ENCODE data around the gene ATG9B. TPM values are rescaled to one million over a fixed set of nuclear protein-coding genes. Genes with fewer than 3 reads are reported as not detected.

Gene ATG9B
- total RNA-seq, 2 donors from 2014 or later = not detected

GRCh38 chr7:150976529-150977381, 47.5 kb downstream of the ATG9B start:
- intact Hi-C loops (cut with DNase I) = no loop called here
- DNase-seq (ENCODE audit: low spot score) = no peak

DNA sequence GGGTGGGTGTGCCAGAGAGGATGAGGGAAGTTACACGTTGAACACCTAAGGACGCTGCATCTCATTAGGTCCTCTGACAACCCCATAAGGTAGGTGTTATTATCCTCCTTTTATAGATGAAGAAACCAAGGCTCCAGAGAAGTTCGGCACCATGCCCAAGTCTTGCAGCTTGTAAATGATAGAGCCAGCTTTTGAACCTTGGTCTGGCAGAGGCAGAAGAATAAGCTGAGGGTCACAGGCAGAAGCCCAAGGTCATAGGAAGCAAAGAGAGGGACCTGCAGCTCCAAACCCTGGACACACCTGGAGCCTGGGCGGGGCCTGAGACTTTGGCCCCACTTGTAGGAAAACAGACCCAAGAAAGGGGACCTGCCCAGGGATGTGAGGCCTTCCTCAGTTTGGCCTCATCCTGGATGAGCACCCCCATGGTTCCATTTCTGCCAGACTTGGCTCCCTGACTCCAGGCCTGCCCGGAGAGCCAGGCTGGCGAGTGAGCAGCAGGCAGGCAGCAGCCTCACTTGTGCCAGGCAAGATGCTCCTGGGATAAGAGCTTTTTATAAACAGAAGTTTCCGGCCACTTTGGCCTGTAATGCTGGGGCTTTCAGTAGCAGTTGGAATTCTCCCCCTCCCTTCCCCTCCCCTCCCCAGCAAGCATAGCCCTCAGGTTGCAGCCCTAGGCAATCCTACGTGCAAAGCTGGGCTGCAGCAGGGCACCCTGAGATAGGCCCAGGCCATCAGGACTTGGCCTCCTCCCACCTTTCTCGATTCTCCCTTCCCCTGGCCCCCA, 48.6 kb downstream of the ATG9B start:
- intact Hi-C loops (cut with DNase I) = no loop called here
- no peak for DNase-seq (ENCODE audit: low spot score)

GRCh38 chr7:150974468-150975391, 49.6 kb downstream of the ATG9B start:
- peak; percentile 83 for DNase-seq (ENCODE audit: low spot score)
- intact Hi-C loops (cut with DNase I) = no loop called here

- DNase-seq (ENCODE audit: low spot score) = no peak
- intact Hi-C loops (cut with DNase I) = no loop called here
Measured at GRCh38 chr7:150973571-150974451, 50.5 kb downstream of the ATG9B start.

DNA sequence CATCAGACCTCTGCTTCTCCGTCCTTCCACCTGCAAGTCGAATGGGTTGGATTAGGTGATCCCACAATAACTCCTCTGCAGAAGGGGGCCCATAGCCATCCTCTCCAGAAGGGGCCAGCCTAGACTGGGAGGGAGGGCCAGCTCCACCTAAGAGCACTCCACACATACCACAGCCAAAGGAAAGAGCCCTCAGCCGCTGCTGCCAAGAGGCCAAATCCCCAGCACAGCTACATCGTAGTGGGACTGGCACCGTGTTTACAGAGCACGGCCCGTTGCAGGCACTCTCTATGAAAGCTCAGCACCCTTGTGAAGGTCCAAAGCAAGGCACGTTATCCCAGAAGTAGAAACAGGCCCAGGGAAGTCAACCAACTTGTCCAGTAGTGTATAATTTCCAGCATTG, 51.6 kb downstream of the ATG9B start:
- intact Hi-C loops (cut with DNase I) = no loop called here
- DNase-seq (ENCODE audit: low spot score) = no peak

DNA sequence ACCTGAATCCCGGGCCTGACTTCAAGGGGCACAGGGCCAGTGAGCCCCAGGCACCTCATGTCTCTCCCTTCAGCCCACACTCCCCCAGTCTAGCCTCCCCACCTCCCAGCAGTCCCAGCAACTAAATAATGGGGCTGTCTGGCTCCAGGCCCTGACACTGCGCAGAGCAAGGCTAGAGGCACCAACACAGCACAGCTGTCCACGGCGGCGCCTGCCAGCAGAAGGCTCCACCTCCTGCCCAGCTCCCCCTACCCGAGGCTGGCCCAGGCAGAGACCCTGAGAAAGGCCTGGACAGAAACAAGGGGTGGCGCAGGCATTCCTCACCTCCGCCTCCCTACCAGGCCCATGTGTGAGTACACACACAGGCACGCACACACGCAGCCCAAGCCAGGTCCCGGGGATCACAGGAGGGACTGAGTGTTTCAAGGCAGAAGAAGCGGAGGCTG, 52.2 kb downstream of the ATG9B start:
- DNase-seq (ENCODE audit: low spot score) = peak; percentile 76
- intact Hi-C loops (cut with DNase I) = no loop called here

- intact Hi-C loops (cut with DNase I) = no loop called here
- DNase-seq (ENCODE audit: low spot score) = no peak
Measured at GRCh38 chr7:150971242-150972022, 52.9 kb downstream of the ATG9B start.

DNA sequence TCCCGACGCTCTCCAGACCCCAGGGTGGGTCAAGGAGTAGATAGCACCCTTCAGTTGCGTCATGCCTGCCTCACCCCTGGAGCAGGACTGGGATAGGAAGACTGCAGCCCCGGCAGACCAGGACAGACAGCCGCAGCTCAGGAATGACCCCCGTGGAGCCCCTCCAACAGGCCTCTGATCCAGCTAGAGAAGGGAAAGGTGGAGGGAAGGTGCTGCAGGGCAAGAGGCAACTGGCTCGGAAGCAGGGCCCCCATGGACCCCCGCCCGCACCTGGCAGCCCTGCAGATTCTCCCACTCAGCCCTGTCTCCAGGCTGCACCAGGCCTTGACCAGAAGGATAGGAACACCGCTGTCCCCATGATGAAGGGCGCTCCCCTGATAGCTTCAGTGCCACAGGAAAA, 53.9 kb downstream of the ATG9B start:
- intact Hi-C loops (cut with DNase I) = no loop called here

DNA sequence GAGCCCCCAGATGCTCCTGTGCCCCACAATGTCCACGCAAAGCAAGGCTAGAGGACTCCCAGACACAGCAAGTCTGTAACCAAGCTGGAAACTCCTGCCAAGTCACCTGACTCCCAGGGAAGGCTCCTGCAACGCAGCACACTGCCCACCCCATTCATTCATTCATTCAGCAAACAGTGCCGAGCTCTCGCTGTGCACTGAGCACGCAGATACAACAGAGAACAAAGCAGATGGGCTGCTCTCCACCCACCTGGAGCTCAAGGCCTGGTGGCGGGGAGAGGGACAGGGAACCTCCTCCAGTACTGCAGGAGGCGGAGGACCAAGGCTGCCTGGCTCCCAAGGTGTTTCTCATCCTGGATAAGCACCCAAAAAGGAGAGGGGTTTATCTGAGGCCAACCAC, 54.8 kb downstream of the ATG9B start:
- intact Hi-C loops (cut with DNase I) = no loop called here
- DNase-seq (ENCODE audit: low spot score) = no peak

More for the DNA sequence above, 53.9 kb downstream of the ATG9B start:
- no peak for DNase-seq (ENCODE audit: low spot score)

- intact Hi-C loops (cut with DNase I) = no loop called here
- no peak for DNase-seq (ENCODE audit: low spot score)
Measured at GRCh38 chr7:150968734-150969372, 55.4 kb downstream of the ATG9B start.

- DNase-seq (ENCODE audit: low spot score) = no peak
- intact Hi-C loops (cut with DNase I) = no loop called here
Measured at GRCh38 chr7:150968056-150968733, 56.1 kb downstream of the ATG9B start.

- intact Hi-C loops (cut with DNase I) = no loop called here
Measured at GRCh38 chr7:150967349-150967748, 56.9 kb downstream of the ATG9B start.

GRCh38 chr7:150966002-150966401, 58.3 kb downstream of the ATG9B start:
- intact Hi-C loops (cut with DNase I) = no loop called here
- DNase-seq (ENCODE audit: low spot score) = no peak

More at GRCh38 chr7:150967349-150967748, 56.9 kb downstream of the ATG9B start:
- DNase-seq (ENCODE audit: low spot score) = no peak

DNA sequence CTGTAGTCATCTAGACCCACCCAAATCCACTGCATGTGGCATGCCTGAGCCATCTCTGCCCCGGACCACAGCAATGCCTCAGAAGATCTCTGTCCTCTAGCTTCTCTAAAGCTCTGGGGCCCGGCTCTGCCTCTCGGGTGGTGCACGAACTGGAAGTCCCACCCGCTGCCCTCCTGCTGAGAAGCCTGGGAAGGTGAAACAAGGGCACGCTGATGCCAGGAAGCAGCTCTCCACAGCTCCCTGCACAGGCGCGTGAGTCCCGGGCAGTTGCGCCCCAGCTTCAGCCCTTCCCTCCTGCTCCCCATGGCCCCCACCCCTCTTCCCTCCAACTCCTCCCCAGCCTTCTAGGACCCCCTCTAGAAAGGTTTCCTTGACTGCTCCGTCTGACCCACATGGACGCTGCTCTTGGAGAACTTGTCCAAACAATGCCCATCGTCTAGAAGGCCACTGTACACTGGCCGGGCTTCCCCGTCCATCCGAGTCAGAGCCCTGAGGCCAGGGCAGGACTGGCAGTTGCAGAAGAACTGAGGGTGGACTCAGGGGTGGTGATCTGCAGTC, 58.9 kb downstream of the ATG9B start:
- intact Hi-C loops (cut with DNase I) = no loop called here
- no peak for DNase-seq (ENCODE audit: low spot score)

All from posterior vena cava (tissue), 2 donors.